ENCODE data around the gene EDA.

DNA sequence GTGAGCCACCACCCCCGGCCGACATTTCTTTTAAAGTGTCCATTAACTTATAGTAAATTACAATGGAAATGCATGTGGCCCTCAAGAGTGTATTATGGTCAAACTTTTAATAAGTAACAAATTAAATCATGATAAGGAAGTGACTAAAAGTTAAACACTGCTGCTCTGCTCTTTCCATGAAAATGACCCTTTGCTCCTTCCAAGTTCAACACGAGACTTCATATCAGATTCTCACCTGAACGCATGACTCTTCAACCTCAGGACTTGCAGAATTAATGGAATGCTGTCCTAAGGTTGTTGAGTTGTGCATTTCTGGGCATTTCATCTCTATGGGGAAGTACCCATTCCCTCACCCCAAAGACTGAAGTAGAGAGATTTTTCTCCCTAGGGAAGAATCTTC, 406.7 kb downstream of the EDA start:
- TF ChIP-seq, protein P1, sequence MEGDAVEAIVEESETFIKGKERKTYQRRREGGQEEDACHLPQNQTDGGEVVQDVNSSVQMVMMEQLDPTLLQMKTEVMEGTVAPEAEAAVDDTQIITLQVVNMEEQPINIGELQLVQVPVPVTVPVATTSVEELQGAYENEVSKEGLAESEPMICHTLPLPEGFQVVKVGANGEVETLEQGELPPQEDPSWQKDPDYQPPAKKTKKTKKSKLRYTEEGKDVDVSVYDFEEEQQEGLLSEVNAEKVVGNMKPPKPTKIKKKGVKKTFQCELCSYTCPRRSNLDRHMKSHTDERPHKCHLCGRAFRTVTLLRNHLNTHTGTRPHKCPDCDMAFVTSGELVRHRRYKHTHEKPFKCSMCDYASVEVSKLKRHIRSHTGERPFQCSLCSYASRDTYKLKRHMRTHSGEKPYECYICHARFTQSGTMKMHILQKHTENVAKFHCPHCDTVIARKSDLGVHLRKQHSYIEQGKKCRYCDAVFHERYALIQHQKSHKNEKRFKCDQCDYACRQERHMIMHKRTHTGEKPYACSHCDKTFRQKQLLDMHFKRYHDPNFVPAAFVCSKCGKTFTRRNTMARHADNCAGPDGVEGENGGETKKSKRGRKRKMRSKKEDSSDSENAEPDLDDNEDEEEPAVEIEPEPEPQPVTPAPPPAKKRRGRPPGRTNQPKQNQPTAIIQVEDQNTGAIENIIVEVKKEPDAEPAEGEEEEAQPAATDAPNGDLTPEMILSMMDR (conservative IDR thresholded peaks at IDR 0.05; ENCODE audit: low read depth, low read length) = no peak
- no peak for TF ChIP-seq EZH2phosphoT487 (IDR thresholded peaks at IDR 0.05; ENCODE audit: borderline replicate concordance, low read length)

Measured in PC-3 (cell line).